Measurements from ENCODE around the gene GALR1. TPM values are rescaled to one million over a fixed set of nuclear protein-coding genes. Genes with fewer than 3 reads are reported as not detected.
A peak's percentile ranks its signal among the peaks of the same experiment; 100 is the strongest.

Gene GALR1, protein sequence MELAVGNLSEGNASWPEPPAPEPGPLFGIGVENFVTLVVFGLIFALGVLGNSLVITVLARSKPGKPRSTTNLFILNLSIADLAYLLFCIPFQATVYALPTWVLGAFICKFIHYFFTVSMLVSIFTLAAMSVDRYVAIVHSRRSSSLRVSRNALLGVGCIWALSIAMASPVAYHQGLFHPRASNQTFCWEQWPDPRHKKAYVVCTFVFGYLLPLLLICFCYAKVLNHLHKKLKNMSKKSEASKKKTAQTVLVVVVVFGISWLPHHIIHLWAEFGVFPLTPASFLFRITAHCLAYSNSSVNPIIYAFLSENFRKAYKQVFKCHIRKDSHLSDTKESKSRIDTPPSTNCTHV
- not detected for total RNA-seq (2021; fragmentation: NEBNext Ultra II Directional; extraction: Animal tissue kit (Norgen Biotek cat#: 25700))
- long read RNA-seq: 0 reads

DNA sequence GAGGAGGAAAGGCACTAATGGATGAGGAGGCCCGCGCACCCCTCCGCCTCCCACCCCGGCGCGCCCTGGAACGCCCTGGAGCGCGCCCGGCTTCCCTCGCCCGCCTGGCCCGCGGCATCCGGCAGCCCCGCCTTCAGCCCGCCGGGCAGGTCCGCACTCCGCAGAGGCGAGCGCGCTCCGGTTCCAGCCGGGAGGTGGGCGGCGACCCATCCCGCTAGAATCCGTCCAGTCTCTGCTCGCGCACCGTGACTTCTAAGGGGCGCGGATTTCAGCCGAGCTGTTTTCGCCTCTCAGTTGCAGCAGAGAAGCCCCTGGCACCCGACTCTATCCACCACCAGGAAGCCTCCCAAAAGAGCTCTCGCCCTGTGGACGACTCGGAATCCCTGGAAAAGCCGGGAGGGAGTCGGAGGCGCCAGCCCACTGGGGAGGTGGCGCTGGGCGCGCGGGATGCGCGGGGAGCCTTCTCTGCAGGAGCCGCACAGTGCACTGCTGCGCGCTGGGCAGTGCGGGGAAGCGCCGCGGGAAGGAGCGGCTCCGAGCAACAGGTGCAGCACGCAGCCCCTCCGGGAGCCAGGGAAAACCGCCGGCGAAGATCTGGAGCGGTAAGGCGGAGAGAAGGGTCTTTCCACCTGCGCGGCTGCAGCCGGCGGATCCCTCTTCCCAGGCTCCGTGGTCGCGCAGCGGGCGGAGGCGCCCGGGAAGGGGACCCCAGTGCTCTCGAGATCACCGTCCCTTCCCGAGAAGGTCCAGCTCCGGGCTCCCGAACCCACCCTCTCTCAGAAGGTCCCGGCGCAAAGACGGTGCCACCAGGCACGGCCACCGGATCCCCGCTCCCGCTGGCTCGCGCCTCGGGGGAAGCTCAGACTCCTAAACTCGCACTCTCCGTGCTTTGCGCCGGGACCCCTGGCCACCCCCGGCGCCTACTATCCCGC, at the start of gene GALR1:
Gene GALR1, plus strand, starts transcription at position 280 of the 932 bp plus-strand sequence. CDS start 701 bp downstream, outside the sequence.
- H3K27me3 Mint-ChIP-seq (ENCODE audit: insufficient read depth): peaks cover 10% of the 10 kb centered on the region; the same call in 1 of the 2 replicates
- H3K27ac Mint-ChIP-seq: no peak within 1 kb of the TSS
- H3K4me3 Mint-ChIP-seq: peak within 1 kb of the TSS; percentile 56
- TF ChIP-seq, protein P1, sequence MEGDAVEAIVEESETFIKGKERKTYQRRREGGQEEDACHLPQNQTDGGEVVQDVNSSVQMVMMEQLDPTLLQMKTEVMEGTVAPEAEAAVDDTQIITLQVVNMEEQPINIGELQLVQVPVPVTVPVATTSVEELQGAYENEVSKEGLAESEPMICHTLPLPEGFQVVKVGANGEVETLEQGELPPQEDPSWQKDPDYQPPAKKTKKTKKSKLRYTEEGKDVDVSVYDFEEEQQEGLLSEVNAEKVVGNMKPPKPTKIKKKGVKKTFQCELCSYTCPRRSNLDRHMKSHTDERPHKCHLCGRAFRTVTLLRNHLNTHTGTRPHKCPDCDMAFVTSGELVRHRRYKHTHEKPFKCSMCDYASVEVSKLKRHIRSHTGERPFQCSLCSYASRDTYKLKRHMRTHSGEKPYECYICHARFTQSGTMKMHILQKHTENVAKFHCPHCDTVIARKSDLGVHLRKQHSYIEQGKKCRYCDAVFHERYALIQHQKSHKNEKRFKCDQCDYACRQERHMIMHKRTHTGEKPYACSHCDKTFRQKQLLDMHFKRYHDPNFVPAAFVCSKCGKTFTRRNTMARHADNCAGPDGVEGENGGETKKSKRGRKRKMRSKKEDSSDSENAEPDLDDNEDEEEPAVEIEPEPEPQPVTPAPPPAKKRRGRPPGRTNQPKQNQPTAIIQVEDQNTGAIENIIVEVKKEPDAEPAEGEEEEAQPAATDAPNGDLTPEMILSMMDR (IDR thresholded peaks at IDR 0.05): no peak
- peaks cover 5% of the 10 kb centered on the region; the same call in 1 of the 2 replicates for H3K4me1 Mint-ChIP-seq (ENCODE audit: low read depth)
- no peaks in the 10 kb centered on the region for H3K36me3 Mint-ChIP-seq (ENCODE audit: low read depth)
- DNase-seq: no peak
- H3K9me3 Mint-ChIP-seq: peaks cover 26% of the 10 kb centered on the region

DNA sequence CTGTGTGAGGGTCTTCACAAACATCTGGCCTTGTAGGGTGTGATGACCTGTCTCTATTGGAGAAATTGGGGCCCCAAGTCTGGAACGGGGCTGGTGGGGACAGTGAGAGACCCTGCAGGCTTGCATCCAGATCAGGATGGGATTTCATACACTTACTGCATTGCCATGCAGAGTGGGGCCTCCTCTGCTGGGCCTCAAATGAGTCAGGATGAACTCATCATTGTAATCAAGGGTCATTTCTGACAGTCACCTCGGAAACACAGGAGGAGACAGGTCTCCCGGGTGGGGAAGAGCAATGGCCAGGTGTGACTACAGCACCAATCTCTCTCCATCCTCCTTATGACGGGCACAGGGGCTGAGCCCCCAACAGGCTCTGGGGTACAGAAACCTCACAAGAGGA, 48.1 kb upstream of the GALR1 start:
- TF ChIP-seq, protein P1 (IDR thresholded peaks at IDR 0.05): no peak
- H3K4me1 Mint-ChIP-seq (ENCODE audit: low read depth): peaks cover 8% of the 10 kb centered on the region
- no peak overlapping the region for H3K4me3 Mint-ChIP-seq
- peaks cover 24% of the 10 kb centered on the region for H3K27me3 Mint-ChIP-seq (ENCODE audit: insufficient read depth)
- H3K36me3 Mint-ChIP-seq (ENCODE audit: low read depth): no peaks in the 10 kb centered on the region
- H3K27ac Mint-ChIP-seq: no peak overlapping the region
- no peaks in the 10 kb centered on the region for H3K9me3 Mint-ChIP-seq
- no peak for DNase-seq

DNA sequence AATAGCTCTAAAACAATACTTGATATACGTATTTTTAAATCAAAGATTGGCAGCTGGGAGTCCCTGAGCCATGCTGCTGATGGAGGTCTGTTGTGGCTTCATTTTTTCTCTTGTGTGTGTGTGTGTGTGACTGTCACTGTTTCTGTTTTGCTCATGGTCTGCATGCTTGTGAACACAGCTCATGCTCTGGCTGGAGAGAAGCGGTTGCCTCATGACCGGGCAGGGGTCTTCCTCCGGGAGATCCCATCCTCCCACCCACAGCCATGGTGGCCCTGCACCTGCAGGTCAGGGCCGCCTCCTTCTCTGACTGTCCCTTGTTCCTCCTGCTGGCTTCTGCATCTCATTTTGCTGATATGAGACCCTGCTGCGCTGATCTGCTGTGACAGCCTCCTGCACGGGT, 47.3 kb upstream of the GALR1 start:
- peaks cover 17% of the 10 kb centered on the region for H3K4me1 Mint-ChIP-seq (ENCODE audit: low read depth)
- H3K27ac Mint-ChIP-seq: no peak overlapping the region
- peaks cover 24% of the 10 kb centered on the region for H3K27me3 Mint-ChIP-seq (ENCODE audit: insufficient read depth)

DNA sequence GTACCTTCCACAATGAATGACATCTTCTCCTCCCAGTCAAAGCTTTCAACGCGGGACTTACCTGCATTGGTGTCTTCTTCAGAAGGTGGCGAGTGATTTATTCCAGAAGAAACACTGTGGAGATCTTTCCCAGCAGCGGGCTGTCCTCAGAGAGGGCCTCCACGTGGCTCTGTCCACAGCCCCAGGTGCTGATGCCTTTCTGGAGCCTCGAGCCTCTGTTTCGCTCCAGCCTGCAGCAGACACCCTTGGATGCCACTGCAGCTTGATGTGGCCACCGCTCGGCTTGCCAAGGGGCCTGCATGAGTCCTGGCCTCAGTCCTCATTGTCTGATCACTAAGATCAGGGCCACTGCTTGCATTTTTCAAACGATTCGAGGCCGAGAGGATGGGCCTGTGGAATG, 46.6 kb upstream of the GALR1 start:
- peaks cover 24% of the 10 kb centered on the region for H3K27me3 Mint-ChIP-seq (ENCODE audit: insufficient read depth)
- H3K36me3 Mint-ChIP-seq (ENCODE audit: low read depth): no peaks in the 10 kb centered on the region
- no peak overlapping the region for H3K4me3 Mint-ChIP-seq
- TF ChIP-seq, protein P1 (IDR thresholded peaks at IDR 0.05): no peak
- no peaks in the 10 kb centered on the region for H3K9me3 Mint-ChIP-seq
- peaks cover 24% of the 10 kb centered on the region for H3K4me1 Mint-ChIP-seq (ENCODE audit: low read depth)
- DNase-seq: peak; percentile 10
- H3K27ac Mint-ChIP-seq: no peak overlapping the region

More for the DNA sequence above, 47.3 kb upstream of the GALR1 start:
- no peak overlapping the region for H3K4me3 Mint-ChIP-seq
- TF ChIP-seq, protein P1 (IDR thresholded peaks at IDR 0.05): no peak
- no peaks in the 10 kb centered on the region for H3K9me3 Mint-ChIP-seq
- no peak for DNase-seq
- no peaks in the 10 kb centered on the region for H3K36me3 Mint-ChIP-seq (ENCODE audit: low read depth)

DNA sequence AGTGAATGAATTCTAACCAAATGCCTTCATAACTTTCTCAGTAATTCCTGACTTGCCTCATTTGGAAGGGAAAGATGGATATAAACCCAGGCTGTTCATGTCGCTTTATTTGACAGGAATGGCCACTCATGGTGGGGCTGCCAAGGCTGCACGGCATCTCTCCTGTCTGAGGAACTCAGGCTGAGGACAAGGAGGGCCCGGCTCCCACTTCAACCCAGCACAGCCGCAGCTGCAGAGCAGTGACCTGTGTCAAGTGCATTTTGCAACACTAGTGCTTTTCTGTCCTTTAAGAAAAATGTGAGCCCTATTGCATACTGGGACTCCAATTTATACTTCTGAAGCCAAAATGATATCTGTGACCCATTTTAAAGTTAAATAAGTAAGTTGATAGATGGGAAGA, 45.8 kb upstream of the GALR1 start:
- H3K9me3 Mint-ChIP-seq: no peaks in the 10 kb centered on the region
- H3K4me3 Mint-ChIP-seq: no peak overlapping the region
- H3K27me3 Mint-ChIP-seq (ENCODE audit: insufficient read depth): peaks cover 24% of the 10 kb centered on the region
- no peak for DNase-seq
- H3K4me1 Mint-ChIP-seq (ENCODE audit: low read depth): peaks cover 32% of the 10 kb centered on the region
- H3K27ac Mint-ChIP-seq: no peak overlapping the region
- TF ChIP-seq, protein P1 (IDR thresholded peaks at IDR 0.05): no peak
- no peaks in the 10 kb centered on the region for H3K36me3 Mint-ChIP-seq (ENCODE audit: low read depth)

All from HFFc6 (cell line).